ENCODE measurements around the gene CGB3.

GRCh38 chr19:49020342-49020741 is 3.8 kb downstream of the CGB3 start:
- TF ChIP-seq CTCF (IDR thresholded peaks at IDR 0.05; ENCODE audit: low read length): no peak
- TF ChIP-seq EZH2 (optimal IDR thresholded peaks at IDR 0.05; ENCODE audit: low read depth, low read length): no peak
- TF ChIP-seq EZH2phosphoT487 (IDR thresholded peaks at IDR 0.05; ENCODE audit: low read length): no peak
